Stimulated activated CD4-positive, alpha-beta T cell treated with anti-CD3 and anti-CD28 coated beads, Interleukin-4, amount 100 ng/mL, for 4 hours (primary cell): ENCODE results near the gene SLC6A13.

ENCODE experiments used
- DNase-seq, 2 experiments: peaks; one replicate each; pipeline ENCODE4 v3.0.0-alpha.2; 2020

SLC6A13 gene

GRCh38 chr12:213527-213932 is 49.1 kb downstream of the SLC6A13 start:
- DNase-seq, result no peak

GRCh38 chr12:212715-213526 is 49.7 kb downstream of the SLC6A13 start:
- no peak for DNase-seq

GRCh38 chr12:212415-212714 is 50.3 kb downstream of the SLC6A13 start:
- DNase-seq, result no peak

- DNase-seq, result no peak
These were observed 50.8 kb downstream of the SLC6A13 start for GRCh38 chr12:211639-212414.

- DNase-seq, result no peak
These were observed 51.5 kb downstream of the SLC6A13 start for GRCh38 chr12:211142-211465.

- no peak for DNase-seq
These were observed 52.1 kb downstream of the SLC6A13 start for GRCh38 chr12:210277-211141.

- DNase-seq, result no peak
These were observed 52.8 kb downstream of the SLC6A13 start for GRCh38 chr12:209851-210250.

- no peak for DNase-seq
These were observed 53.4 kb downstream of the SLC6A13 start for GRCh38 chr12:209246-209645.

- no peak for DNase-seq
These were observed 53.8 kb downstream of the SLC6A13 start for GRCh38 chr12:208813-209212.

GRCh38 chr12:207804-208203 is 54.8 kb downstream of the SLC6A13 start:
- no peak for DNase-seq

GRCh38 chr12:206746-207440 is 55.7 kb downstream of the SLC6A13 start:
- no peak for DNase-seq

- no peak for DNase-seq
These were observed 57.6 kb downstream of the SLC6A13 start for GRCh38 chr12:205026-205425.

GRCh38 chr12:204261-204678 is 58.4 kb downstream of the SLC6A13 start:
- DNase-seq, result no peak

- no peak for DNase-seq
These were observed 59.0 kb downstream of the SLC6A13 start for GRCh38 chr12:203462-204260.

- DNase-seq, result no peak
These were observed 59.6 kb downstream of the SLC6A13 start for GRCh38 chr12:203074-203461.

- DNase-seq, result no peak
These were observed 60.4 kb downstream of the SLC6A13 start for GRCh38 chr12:202081-202731.

GRCh38 chr12:201361-201760 is 61.3 kb downstream of the SLC6A13 start:
- DNase-seq, result no peak

GRCh38 chr12:198705-199104 is 63.9 kb downstream of the SLC6A13 start:
- DNase-seq, result no peak

- no peak for DNase-seq
These were observed 64.5 kb downstream of the SLC6A13 start for GRCh38 chr12:197911-198695.

- DNase-seq, result no peak
These were observed 65.3 kb downstream of the SLC6A13 start for GRCh38 chr12:197347-197746.

- DNase-seq, result no peak
These were observed 66.2 kb downstream of the SLC6A13 start for GRCh38 chr12:196436-196835.
